Activated CD4-positive, alpha-beta T cell treated with anti-CD3 and anti-CD28 coated beads for 36 hours (primary cell): Measurements from ENCODE around the gene TFF1. TPM values are rescaled to one million over a fixed set of nuclear protein-coding genes. Genes with fewer than 3 reads are reported as not detected.

Experiments
- ATAC-seq: fragments of 200-7000 bp; cut with Tn5 transposase; one replicate; pipeline ENCODE4 v1.10.0; 2021; ENCODE audit warnings: mild to moderate bottlenecking, moderate library complexity
- CTCF ChIA-PET: fragments of 350-600 bp; sonication (Branson Sonifier 250); formaldehyde crosslinking; loops from one replicate; lab custom pipeline; 2021; ENCODE audit warnings: antibody characterized with exemption; lab: Charles Lee
- POLR2A ChIA-PET: fragments of 350-600 bp; sonication (Branson Sonifier 250); formaldehyde crosslinking; loops from one replicate; lab custom pipeline; 2021; ENCODE audit warnings: antibody characterized with exemption, inconsistent platforms; lab: Charles Lee
- DNase-seq: peaks from one replicate; pipeline ENCODE4 v3.0.0-alpha.2; 2020
- H3K27ac Mint-ChIP-seq: one replicate; pipeline ENCODE4 v1.8.0; 2021; ENCODE audit warnings: mixed read lengths
- H3K27me3 Mint-ChIP-seq: one replicate; pipeline ENCODE4 v1.8.0; 2021; ENCODE audit warnings: mixed read lengths
- H3K36me3 Mint-ChIP-seq: one replicate; pipeline ENCODE4 v1.8.0; 2021; ENCODE audit warnings: low read depth, mixed read lengths
- H3K4me1 Mint-ChIP-seq: one replicate; pipeline ENCODE4 v1.8.0; 2021; ENCODE audit warnings: mixed read lengths
- H3K4me3 Mint-ChIP-seq: one replicate; pipeline ENCODE4 v1.8.0; 2021; ENCODE audit warnings: mild to moderate bottlenecking, moderate library complexity, mixed read lengths
- H3K9me3 Mint-ChIP-seq: one replicate; pipeline ENCODE4 v1.8.0; 2021; ENCODE audit warnings: low read depth, mixed read lengths
- intact Hi-C, 2 experiments: fragments of 100-400 bp; cut with DNase I in 1 of 2; cut with micrococcal nuclease in 1 of 2; formaldehyde crosslinking; loops; one replicate each; pipeline versions ENCODE4 v1.14.2 to v1.15.1; 2022 to 2024; cut with DNase I, micrococcal nuclease
- total RNA-seq, 2 experiments: library from RNA; stranded (reverse); gene quantifications; one replicate each; pipeline ENCODE4 v1.2.3, GENCODE V29; 2021

The TFF1 gene
- total RNA-seq, 2 experiments from 2014 or later = not detected

GRCh38 chr21:42364304-42364865 is 1.9 kb downstream of the TFF1 start:
- H3K9me3 Mint-ChIP-seq = no peaks in the 10 kb centered on the region
- intact Hi-C loops = no loop called here
- POLR2A ChIA-PET = no interaction called here

GRCh38 chr21:42363312-42363711 is 3.0 kb downstream of the TFF1 start:
- ATAC-seq = no peak
- H3K27ac Mint-ChIP-seq = no peak overlapping the region
- no peak overlapping the region for H3K4me3 Mint-ChIP-seq
- DNase-seq = no peak
- intact Hi-C loops = no loop called here
- H3K9me3 Mint-ChIP-seq = no peaks in the 10 kb centered on the region
- CTCF ChIA-PET = no interaction called here
- POLR2A ChIA-PET = interaction anchor here (0.7 kb wide), 1 partner anchor 144 kb away, joined by 3 read pairs; no protein-coding TSS in a partner anchor
- no peaks in the 10 kb centered on the region for H3K36me3 Mint-ChIP-seq
- no peaks in the 10 kb centered on the region for H3K27me3 Mint-ChIP-seq
- peaks cover 7% of the 10 kb centered on the region for H3K4me1 Mint-ChIP-seq

More at GRCh38 chr21:42364304-42364865, 1.9 kb downstream of the TFF1 start:
- no peak for DNase-seq
- Mint-ChIP-seq H3K4me3 (no peak overlapping the region), H3K36me3 (no peaks in the 10 kb centered on the region), H3K27me3 (no peaks in the 10 kb centered on the region), H3K4me1 (peaks cover 8% of the 10 kb centered on the region), H3K27ac (no peak overlapping the region)
- no peak for ATAC-seq
- CTCF ChIA-PET = no interaction called here

GRCh38 chr21:42362700-42363099 is 3.6 kb downstream of the TFF1 start:
- Mint-ChIP-seq H3K36me3 (no peaks in the 10 kb centered on the region), H3K4me3 (no peak overlapping the region), H3K9me3 (no peaks in the 10 kb centered on the region), H3K27ac (no peak overlapping the region), H3K4me1 (peaks cover 2% of the 10 kb centered on the region), H3K27me3 (no peaks in the 10 kb centered on the region)
- ChIA-PET POLR2A (interaction anchor here (0.6 to 0.7 kb wide), 2 partner anchors 10 to 143 kb away, joined by 3 read pairs; no protein-coding TSS in a partner anchor), CTCF (interaction anchor here (0.6 to 1.1 kb wide), 3 partner anchors 18 to 163 kb away, joined by 3 read pairs; no protein-coding TSS in a partner anchor)
- DNase-seq = no peak
- ATAC-seq = no peak
- intact Hi-C loops = no loop called here

GRCh38 chr21:42362198-42362597 is 4.1 kb downstream of the TFF1 start:
- ATAC-seq = no peak
- Mint-ChIP-seq H3K27ac (no peak overlapping the region), H3K4me1 (no peaks in the 10 kb centered on the region), H3K9me3 (no peaks in the 10 kb centered on the region), H3K27me3 (no peaks in the 10 kb centered on the region), H3K4me3 (no peak overlapping the region), H3K36me3 (no peaks in the 10 kb centered on the region)
- POLR2A ChIA-PET = interaction anchor here (0.6 kb wide), 1 partner anchor 10 kb away, joined by 3 read pairs; no protein-coding TSS in a partner anchor
- intact Hi-C loops = no loop called here
- CTCF ChIA-PET = interaction anchor here (0.6 to 1.7 kb wide), 5 partner anchors 12 to 163 kb away, joined by 3 to 9 read pairs (median 3); no protein-coding TSS in a partner anchor
- DNase-seq = no peak

GRCh38 chr21:42361286-42361685 is 5.0 kb downstream of the TFF1 start:
- intact Hi-C loops = no loop called here
- peaks cover 6% of the 10 kb centered on the region for H3K9me3 Mint-ChIP-seq
- H3K36me3 Mint-ChIP-seq = no peaks in the 10 kb centered on the region
- no peak for DNase-seq
- H3K4me3 Mint-ChIP-seq = no peak overlapping the region
- H3K4me1 Mint-ChIP-seq = no peaks in the 10 kb centered on the region
- no peaks in the 10 kb centered on the region for H3K27me3 Mint-ChIP-seq
- no peak for ATAC-seq
- CTCF ChIA-PET = interaction anchor here (0.8 to 1.7 kb wide), 11 partner anchors 13 to 175 kb away, joined by 3 to 9 read pairs (median 4); no protein-coding TSS in a partner anchor
- no peak overlapping the region for H3K27ac Mint-ChIP-seq
- POLR2A ChIA-PET = no interaction called here

- ChIA-PET POLR2A (no interaction called here), CTCF (interaction anchor here (1.0 to 1.6 kb wide), 7 partner anchors 14 to 176 kb away, joined by 3 to 9 read pairs (median 5); no protein-coding TSS in a partner anchor)
- no peaks in the 10 kb centered on the region for H3K4me1 Mint-ChIP-seq
- ATAC-seq = peak; percentile 54
- no peak overlapping the region for H3K4me3 Mint-ChIP-seq
- no peaks in the 10 kb centered on the region for H3K36me3 Mint-ChIP-seq
- H3K27me3 Mint-ChIP-seq = no peaks in the 10 kb centered on the region
- intact Hi-C loops = loop anchor here (1.0 kb wide), 1 partner anchor 90 kb away; no protein-coding TSS in a partner anchor
- peaks cover 6% of the 10 kb centered on the region for H3K9me3 Mint-ChIP-seq
- peak; percentile 62 for DNase-seq
- H3K27ac Mint-ChIP-seq = no peak overlapping the region
Observed at GRCh38 chr21:42360317-42360716, 6.0 kb downstream of the TFF1 start.

- POLR2A ChIA-PET = no interaction called here
- no peak overlapping the region for H3K27ac Mint-ChIP-seq
- CTCF ChIA-PET = interaction anchor here (0.7 kb wide), 1 partner anchor 51 kb away, joined by 4 read pairs; no protein-coding TSS in a partner anchor
- no peak for DNase-seq
- H3K27me3 Mint-ChIP-seq = no peaks in the 10 kb centered on the region
- intact Hi-C loops = no loop called here
- H3K4me1 Mint-ChIP-seq = no peaks in the 10 kb centered on the region
- no peaks in the 10 kb centered on the region for H3K36me3 Mint-ChIP-seq
- peaks cover 13% of the 10 kb centered on the region for H3K9me3 Mint-ChIP-seq
- no peak overlapping the region for H3K4me3 Mint-ChIP-seq
- no peak for ATAC-seq
Observed at GRCh38 chr21:42358937-42359336, 7.4 kb downstream of the TFF1 start.

GRCh38 chr21:42358261-42358660 is 8.1 kb downstream of the TFF1 start:
- DNase-seq = no peak
- ATAC-seq = no peak
- no peak overlapping the region for H3K27ac Mint-ChIP-seq
- H3K4me3 Mint-ChIP-seq = no peak overlapping the region
- no peaks in the 10 kb centered on the region for H3K27me3 Mint-ChIP-seq
- POLR2A ChIA-PET = no interaction called here
- H3K9me3 Mint-ChIP-seq = peaks cover 16% of the 10 kb centered on the region
- no peaks in the 10 kb centered on the region for H3K36me3 Mint-ChIP-seq
- H3K4me1 Mint-ChIP-seq = no peaks in the 10 kb centered on the region
- CTCF ChIA-PET = no interaction called here
- intact Hi-C loops = no loop called here

GRCh38 chr21:42357307-42357706 is 9.0 kb downstream of the TFF1 start:
- Mint-ChIP-seq H3K27ac (no peak overlapping the region), H3K9me3 (peaks cover 16% of the 10 kb centered on the region), H3K4me3 (no peak overlapping the region), H3K4me1 (no peaks in the 10 kb centered on the region), H3K27me3 (no peaks in the 10 kb centered on the region), H3K36me3 (no peaks in the 10 kb centered on the region)
- CTCF ChIA-PET = interaction anchor here (0.7 to 1.1 kb wide), 3 partner anchors 10 to 212 kb away, joined by 3 to 4 read pairs (median 4); no protein-coding TSS in a partner anchor
- POLR2A ChIA-PET = no interaction called here
- intact Hi-C loops = no loop called here
- DNase-seq = no peak
- no peak for ATAC-seq

- H3K9me3 Mint-ChIP-seq = peaks cover 16% of the 10 kb centered on the region
- intact Hi-C loops = no loop called here
- no peaks in the 10 kb centered on the region for H3K36me3 Mint-ChIP-seq
- DNase-seq (no peak), ATAC-seq (no peak)
- H3K27me3 Mint-ChIP-seq = no peaks in the 10 kb centered on the region
- no peak overlapping the region for H3K27ac Mint-ChIP-seq
- ChIA-PET CTCF (interaction anchor here (0.7 to 1.1 kb wide), 4 partner anchors 11 to 124 kb away, joined by 3 to 4 read pairs (median 3); no protein-coding TSS in a partner anchor), POLR2A (no interaction called here)
- no peak overlapping the region for H3K4me3 Mint-ChIP-seq
- no peaks in the 10 kb centered on the region for H3K4me1 Mint-ChIP-seq
Observed at GRCh38 chr21:42356650-42357049, 9.7 kb downstream of the TFF1 start.

GRCh38 chr21:42356046-42356445 is 10.3 kb downstream of the TFF1 start:
- intact Hi-C loops = no loop called here
- no peak overlapping the region for H3K27ac Mint-ChIP-seq
- no peaks in the 10 kb centered on the region for H3K27me3 Mint-ChIP-seq
- H3K4me1 Mint-ChIP-seq = no peaks in the 10 kb centered on the region
- no peaks in the 10 kb centered on the region for H3K36me3 Mint-ChIP-seq
- ChIA-PET POLR2A (no interaction called here), CTCF (interaction anchor here (0.7 to 1.1 kb wide), 2 partner anchors 18 to 125 kb away, joined by 3 read pairs; no protein-coding TSS in a partner anchor)
- ATAC-seq = no peak
- DNase-seq = no peak
- no peak overlapping the region for H3K4me3 Mint-ChIP-seq
- peaks cover 16% of the 10 kb centered on the region for H3K9me3 Mint-ChIP-seq

- Mint-ChIP-seq H3K27me3 (no peaks in the 10 kb centered on the region), H3K9me3 (peaks cover 16% of the 10 kb centered on the region), H3K36me3 (no peaks in the 10 kb centered on the region), H3K27ac (no peak overlapping the region), H3K4me1 (no peaks in the 10 kb centered on the region), H3K4me3 (no peak overlapping the region)
- ATAC-seq (no peak), DNase-seq (no peak)
- ChIA-PET CTCF (interaction anchor here (0.6 to 0.9 kb wide), 2 partner anchors 56 to 184 kb away, joined by 3 read pairs; no protein-coding TSS in a partner anchor), POLR2A (no interaction called here)
- intact Hi-C loops = no loop called here
Observed at GRCh38 chr21:42353623-42354022, 12.7 kb downstream of the TFF1 start.
